Stomach (tissue), 4 donors: ENCODE data around the gene SEMA5A.

Experiments
- CTCF ChIP-seq, 7 experiments: fragments of 450-650 bp in 4 of 7; fragments of 200-600 bp in 3 of 7; sonication (generic) in 3 of 7; IDR thresholded peaks; one replicate each; pipeline ENCODE4 v1.5.1; 2016 to 2019; ENCODE audit warnings: antibody characterized with exemption in 7 of 7, control low read depth in 2 of 7, mild to moderate bottlenecking in 1 of 7
- POLR2A ChIP-seq, 4 donors: fragments of 450-650 bp; IDR thresholded peaks; one replicate each; pipeline ENCODE4 v1.6.1; 2016; ENCODE audit warnings: antibody characterized with exemption in 4 of 4, control low read depth in 2 of 4, mild to moderate bottlenecking in 1 of 4, moderate library complexity in 1 of 4
- POLR2AphosphoS5 ChIP-seq, 3 donors: sonication (generic); formaldehyde crosslinking; IDR thresholded peaks; one replicate each; pipeline ENCODE4 v1.6.1; 2016; ENCODE audit warnings: antibody characterized with exemption in 3 of 3

DNA sequence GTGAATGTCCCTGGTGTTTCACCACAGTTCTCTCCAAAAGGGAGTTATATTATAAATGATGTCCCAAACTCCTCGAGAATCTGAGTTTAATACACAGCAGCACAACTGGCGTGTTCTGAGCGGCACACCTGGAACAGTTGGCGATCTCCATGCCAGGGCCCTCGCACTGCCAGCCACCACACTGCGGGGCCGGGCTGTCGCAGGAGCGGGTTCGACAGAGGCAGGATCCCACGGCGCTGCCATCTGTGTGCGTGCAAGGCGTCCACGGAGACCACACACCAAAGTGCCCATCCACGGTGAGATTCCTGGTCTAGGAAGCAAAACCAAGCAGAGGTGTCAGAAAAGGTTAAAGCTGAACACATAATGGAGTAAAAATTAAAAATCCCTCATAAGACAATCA lies 423.3 kb downstream of the SEMA5A start:
- no peak for TF ChIP-seq CTCF (IDR thresholded peaks at IDR 0.05)
- no peak for TF ChIP-seq POLR2AphosphoS5 (IDR thresholded peaks at IDR 0.05)
- TF ChIP-seq POLR2A (IDR thresholded peaks at IDR 0.05), result no peak
